Chondrocyte (in vitro differentiated cells): ENCODE data around the gene TMEM254. TPM values are rescaled to one million over a fixed set of nuclear protein-coding genes. Genes with fewer than 3 reads are reported as not detected.

Experiments
- DNase-seq: peaks from one replicate; pipeline ENCODE4 v3.0.0; 2021; ENCODE audit warnings: mixed read lengths, low spot score
- H3K27ac Mint-ChIP-seq: one replicate; pipeline ENCODE4 v1.8.0; 2021; ENCODE audit warnings: mild to moderate bottlenecking, moderate library complexity, mixed read lengths; ENCODE audit not compliant: unreplicated experiment
- H3K27me3 Mint-ChIP-seq: 2 replicates; pipeline ENCODE4 v1.8.0; 2021; ENCODE audit warnings: low read depth, mixed read lengths
- H3K36me3 Mint-ChIP-seq: 2 replicates; pipeline ENCODE4 v1.8.0; 2021; ENCODE audit warnings: low read depth, mixed read lengths
- H3K4me1 Mint-ChIP-seq: 2 replicates; pipeline ENCODE4 v1.8.0; 2021; ENCODE audit warnings: low read depth, mild to moderate bottlenecking, mixed read lengths
- H3K4me3 Mint-ChIP-seq: one replicate; pipeline ENCODE4 v1.8.0; 2021; ENCODE audit warnings: mild to moderate bottlenecking, moderate library complexity, mixed read lengths; ENCODE audit not compliant: unreplicated experiment
- H3K9me3 Mint-ChIP-seq: 2 replicates; pipeline ENCODE4 v1.8.0; 2021; ENCODE audit warnings: low read depth, mixed read lengths
- CTCF ChIP-seq: fragments of 200-600 bp; sonication (generic); IDR thresholded peaks from 2 replicates; pipeline ENCODE4 v1.5.0; 2021; ENCODE audit warnings: antibody characterized with exemption, mild to moderate bottlenecking, moderate library complexity
- total RNA-seq: library from RNA; stranded (reverse); gene quantifications from 3 replicates; pipeline ENCODE4 v1.2.1, GENCODE V29; 2021

The TMEM254 gene
- total RNA-seq, 1 donor from 2014 or later = 19.6 TPM

- H3K4me3 Mint-ChIP-seq = no peak overlapping the region
- no peak for DNase-seq
- H3K9me3 Mint-ChIP-seq = no peaks in the 10 kb centered on the region
- H3K27me3 Mint-ChIP-seq = no peaks in the 10 kb centered on the region
- no peaks in the 10 kb centered on the region for H3K36me3 Mint-ChIP-seq
- peak overlapping the region; percentile 55 for H3K27ac Mint-ChIP-seq
- H3K4me1 Mint-ChIP-seq = peaks cover 25% of the 10 kb centered on the region
- no peak for TF ChIP-seq CTCF
Observed at GRCh38 chr10:80122110-80122710, 43.7 kb downstream of the TMEM254 start.

GRCh38 chr10:80122746-80123145, 44.3 kb downstream of the TMEM254 start:
- no peaks in the 10 kb centered on the region for H3K9me3 Mint-ChIP-seq
- no peak overlapping the region for H3K4me3 Mint-ChIP-seq
- H3K27ac Mint-ChIP-seq = peak overlapping the region; percentile 55
- no peak for TF ChIP-seq CTCF
- H3K4me1 Mint-ChIP-seq = peaks cover 25% of the 10 kb centered on the region
- H3K36me3 Mint-ChIP-seq = no peaks in the 10 kb centered on the region
- no peak for DNase-seq
- no peaks in the 10 kb centered on the region for H3K27me3 Mint-ChIP-seq

GRCh38 chr10:80126876-80127275, 48.4 kb downstream of the TMEM254 start:
- no peaks in the 10 kb centered on the region for H3K36me3 Mint-ChIP-seq
- H3K27ac Mint-ChIP-seq = peak overlapping the region; percentile 30
- no peak for DNase-seq
- H3K4me3 Mint-ChIP-seq = no peak overlapping the region
- H3K27me3 Mint-ChIP-seq = no peaks in the 10 kb centered on the region
- peaks cover 31% of the 10 kb centered on the region for H3K4me1 Mint-ChIP-seq
- no peaks in the 10 kb centered on the region for H3K9me3 Mint-ChIP-seq
- no peak for TF ChIP-seq CTCF

- no peaks in the 10 kb centered on the region for H3K36me3 Mint-ChIP-seq
- DNase-seq = peak; percentile 20
- no peak for TF ChIP-seq CTCF
- peaks cover 53% of the 10 kb centered on the region for H3K4me1 Mint-ChIP-seq
- H3K4me3 Mint-ChIP-seq = peak overlapping the region; percentile 94
- H3K27me3 Mint-ChIP-seq = no peaks in the 10 kb centered on the region
- H3K9me3 Mint-ChIP-seq = no peaks in the 10 kb centered on the region
- H3K27ac Mint-ChIP-seq = peak overlapping the region; percentile 81
Observed at GRCh38 chr10:80131499-80131901, 53.0 kb downstream of the TMEM254 start.

- Mint-ChIP-seq H3K36me3 (no peaks in the 10 kb centered on the region), H3K4me1 (peaks cover 58% of the 10 kb centered on the region), H3K4me3 (peak within 1 kb of the TSS; percentile 94), H3K9me3 (no peaks in the 10 kb centered on the region), H3K27me3 (no peaks in the 10 kb centered on the region), H3K27ac (peak within 1 kb of the TSS; percentile 93)
- peak; percentile 82 for DNase-seq
- peak; percentile 19 for TF ChIP-seq CTCF
Observed at GRCh38 chr10:80132299-80133139, 54.1 kb downstream of the TMEM254 start, which contains the start of gene PLAC9. TSS of gene PLAC9 (plus strand) at chr10:80132730. CDS start at chr10:80132763, 33 bp downstream.
